GM12878 (cell line): ENCODE results near the gene TWF1. TPM values are rescaled to one million over a fixed set of nuclear protein-coding genes. Genes with fewer than 3 reads are reported as not detected.

Experiments
- ATAC-seq: fragments of 200-7000 bp; cut with Tn5 transposase; 3 replicates; pipeline ENCODE4 v1.9.1; 2020; ENCODE audit warnings: mild to moderate bottlenecking, moderate library complexity
- BruUV-seq: library from RNA; stranded (reverse); fragments of 400-500 nt; replicated peaks from 2 replicates; lab custom pipeline; 2021; lab: Mats Ljungman, UMichigan
- CTCF ChIA-PET: fragments of 300-600 bp; sonication (Branson Sonifier 250); formaldehyde crosslinking; extraction: SDS; loops from one replicate; lab custom pipeline; 2021; ENCODE audit warnings: inconsistent platforms; lab: Yijun Ruan, JAX
- POLR2A ChIA-PET: fragments of 350-600 bp; formaldehyde crosslinking; extraction: SDS; loops from one replicate; lab custom pipeline; 2021; ENCODE audit warnings: inconsistent platforms; lab: Charles Lee
- RAD21 ChIA-PET: fragments of 300-600 bp; sonication (Branson Sonifier 250); formaldehyde crosslinking; loops from one replicate; lab custom pipeline; 2023; ENCODE audit warnings: antibody characterized with exemption; ENCODE audit not compliant: unreplicated experiment; lab: Charles Lee
- SMC1A ChIA-PET: fragments of 300-600 bp; sonication (Branson Sonifier 250); formaldehyde crosslinking; loops from one replicate; lab custom pipeline; 2023; ENCODE audit not compliant: unreplicated experiment, uncharacterized antibody; lab: Charles Lee
- DNase-seq: peaks from one replicate; pipeline ENCODE4 v3.0.0-alpha.2; 2011; ENCODE audit warnings: low read depth, low spot score
- FAIRE-seq: peaks from 3 replicates; lab custom pipeline; 2011; peaks lifted over from hg19 to GRCh38; lab: Jason Lieb, UNC
- H2AFZ ChIP-seq: 2 replicates; pipeline ENCODE4 v1.6.0; 2011; ENCODE audit warnings: low read depth, low read length, control low read depth; ENCODE audit not compliant: control insufficient read depth
- H3K27ac ChIP-seq: 2 replicates; pipeline ENCODE4 v1.5.1; 2011; ENCODE audit warnings: control low read depth; ENCODE audit not compliant: control insufficient read depth, insufficient read depth
- H3K27me3 ChIP-seq, 2 experiments: replicated peaks in 1 of 2; 2 replicates each; pipeline versions ENCODE4 v1.6.0 to v1.6.1; 2011; ENCODE audit warnings: low read length in 1 of 2; ENCODE audit not compliant: control insufficient read depth in 2 of 2, insufficient read depth in 2 of 2
- H3K36me3 ChIP-seq, 2 experiments: 2 replicates each; pipeline ENCODE4 v1.5.1; 2011; ENCODE audit warnings: low read length in 1 of 2; ENCODE audit not compliant: control insufficient read depth in 2 of 2, insufficient read depth in 2 of 2
- H3K4me1 ChIP-seq: 2 replicates; pipeline ENCODE4 v1.6.1; 2011; ENCODE audit warnings: mild to moderate bottlenecking, low read length, moderate library complexity, mixed read lengths; ENCODE audit not compliant: control insufficient read depth, insufficient read depth
- H3K4me2 ChIP-seq: 2 replicates; pipeline ENCODE4 v1.6.0; 2011; ENCODE audit warnings: control low read depth; ENCODE audit not compliant: control insufficient read depth, insufficient read depth
- H3K4me3 ChIP-seq: fragments of 200-600 bp; sonication (generic); 2 replicates; pipeline ENCODE4 v1.5.1; 2016
- H3K79me2 ChIP-seq: 2 replicates; pipeline ENCODE4 v1.6.0; 2011; ENCODE audit warnings: low read length; ENCODE audit not compliant: control insufficient read depth, insufficient read depth
- H3K9ac ChIP-seq: 2 replicates; pipeline ENCODE4 v1.8.0; 2011; ENCODE audit warnings: low read length, control low read depth, mixed read lengths; ENCODE audit not compliant: control insufficient read depth, insufficient read depth
- H3K9me3 ChIP-seq: replicated peaks from 3 replicates; pipeline ENCODE4 v1.5.1; 2011; ENCODE audit warnings: mild to moderate bottlenecking, low read length; ENCODE audit not compliant: control insufficient read depth, insufficient read depth
- H4K20me1 ChIP-seq: 2 replicates; pipeline ENCODE4 v1.6.0; 2011; ENCODE audit not compliant: control insufficient read depth, insufficient read depth
- FOXM1 ChIP-seq: IDR thresholded peaks from 2 replicates; pipeline ENCODE4 v1.6.1; 2012; ENCODE audit warnings: low read depth, mild to moderate bottlenecking, inconsistent platforms, low read length, moderate library complexity
- MXI1 ChIP-seq: fragments of 150-350 bp; IDR thresholded peaks from 2 replicates; pipeline ENCODE4 v1.6.1; 2011; ENCODE audit warnings: low read depth, mild to moderate bottlenecking, inconsistent platforms, low read length, improper control_type of control experiment
- RB1 ChIP-seq: fragments of 450-650 bp; formaldehyde crosslinking; IDR thresholded peaks from 2 replicates; pipeline ENCODE4 v1.6.1; 2017; ENCODE audit warnings: mild to moderate bottlenecking, borderline replicate concordance
- SP1 ChIP-seq: IDR thresholded peaks from one replicate; pipeline ENCODE4 v1.6.1; 2011; ENCODE audit warnings: low read depth, low read length
- WGBS: methylation state at CpG from one replicate; pipeline ENCODE4 v1.1.6; 2016; ENCODE audit warnings: low lambda C conversion rate; ENCODE audit not compliant: insufficient replicate concordance, insufficient coverage; ENCODE audit errors: missing lambda C conversion rate; 5-methylcytosine and 5-hydroxymethylcytosine counted together
- in situ Hi-C: fragments of 300-500 bp; cut with MboI; formaldehyde crosslinking; loops from 9 replicates; pipeline ENCODE4 v1.14.3; 2018; ENCODE audit warnings: mixed read lengths
- intact Hi-C: fragments of 100-400 bp; cut with micrococcal nuclease; formaldehyde crosslinking; loops from one replicate; pipeline ENCODE4 v1.14.2; 2022; ENCODE audit not compliant: unreplicated experiment
- polyA plus RNA-seq, 11 experiments: library from polyadenylated mRNA; depleted of rRNA in 4 of 11; unstranded in 6 of 11; stranded (reverse) in 5 of 11; fragments of >200 nt; fragmentation: Nextera tagmentation in 4 of 11; fragmentation: Illumina TruSeq in 1 of 11; extraction: Ambion mirVana in 4 of 11; extraction: Trizol in 1 of 11; gene quantifications; 1 replicate in 1 of 11; 2 replicates in 10 of 11; pipeline versions ENCODE4 v1.2.1 to v1.2.3, GENCODE V29; 2011 to 2016; ENCODE audit warnings: inconsistent platforms in 2 of 11, missing spikeins in 2 of 11, low read depth in 1 of 11
- total RNA-seq, 4 experiments: library from RNA; depleted of rRNA in 3 of 4; stranded (reverse); fragments of >200 nt in 3 of 4; fragmentation: Illumina TruSeq in 1 of 4; extraction: Trizol in 1 of 4; gene quantifications; 2 replicates each; pipeline versions ENCODE4 v1.2.1 to v1.2.3, GENCODE V29; 2013 to 2021
- TF ChIP-seq, protein P1 (sequence below): fragments of 450-650 bp; IDR thresholded peaks from 2 replicates; pipeline ENCODE4 v1.6.1; 2017; ENCODE audit warnings: antibody characterized with exemption, mild to moderate bottlenecking, moderate library complexity
- TF ChIP-seq, protein P2 (sequence below): fragments of 450-650 bp; IDR thresholded peaks from 2 replicates; pipeline ENCODE4 v1.6.1; 2018; ENCODE audit warnings: borderline replicate concordance, mild to moderate bottlenecking; ENCODE audit not compliant: partially characterized antibody

The TWF1 gene
- total and polyA plus RNA-seq, 10 of the 15 experiments (the other 5 are each of a cell fraction or from before 2014, with no cell fraction given), result 8.7 to 23.5 (median 18.4) TPM

DNA sequence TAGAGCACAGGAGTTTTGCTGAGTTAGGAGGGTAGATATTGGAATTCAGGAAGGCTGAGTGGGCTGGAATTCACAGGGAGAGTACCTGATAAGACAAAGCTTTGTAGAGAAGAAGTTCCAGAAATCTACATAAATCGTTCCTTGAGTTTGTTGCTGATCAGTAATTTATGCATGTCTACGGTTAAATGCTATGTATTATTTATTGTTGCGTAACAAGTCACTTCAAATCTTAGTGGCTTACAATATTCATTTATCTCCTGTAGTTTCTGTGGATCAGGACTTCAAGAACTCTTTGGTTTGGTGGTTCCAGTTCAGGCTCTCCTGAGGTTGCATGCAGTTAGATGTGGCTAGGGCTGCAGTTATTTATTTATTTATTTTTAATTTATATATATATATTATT is 55.3 kb downstream of the TWF1 start:
- Histone ChIP-seq H3K4me3 (no peak overlapping the region), H3K36me3 (peaks cover 0 to 3% of the 10 kb centered on the region in 2 experiments; a peak in 1 of 4 replicates), H3K4me1 (no peaks in the 10 kb centered on the region), H4K20me1 (no peaks in the 10 kb centered on the region), H3K27ac (no peak overlapping the region), H3K27me3 (no peaks in the 10 kb centered on the region), H3K79me2 (peaks cover 7% of the 10 kb centered on the region), H3K4me2 (no peak overlapping the region), H3K9me3 (peaks cover 4% of the 10 kb centered on the region; the same call in 2 of the 3 replicates), H2AFZ (no peak overlapping the region), H3K9ac (no peak overlapping the region)
- FAIRE-seq (no peak), DNase-seq (no peak), ATAC-seq (no peak)
- BruUV-seq, result no TSS peak
- intact Hi-C loops, result no loop called here
- TF ChIP-seq MXI1 (no peak), SP1 (no peak), RB1 (no peak), FOXM1 (no peak)
- TF ChIP-seq, protein P1, sequence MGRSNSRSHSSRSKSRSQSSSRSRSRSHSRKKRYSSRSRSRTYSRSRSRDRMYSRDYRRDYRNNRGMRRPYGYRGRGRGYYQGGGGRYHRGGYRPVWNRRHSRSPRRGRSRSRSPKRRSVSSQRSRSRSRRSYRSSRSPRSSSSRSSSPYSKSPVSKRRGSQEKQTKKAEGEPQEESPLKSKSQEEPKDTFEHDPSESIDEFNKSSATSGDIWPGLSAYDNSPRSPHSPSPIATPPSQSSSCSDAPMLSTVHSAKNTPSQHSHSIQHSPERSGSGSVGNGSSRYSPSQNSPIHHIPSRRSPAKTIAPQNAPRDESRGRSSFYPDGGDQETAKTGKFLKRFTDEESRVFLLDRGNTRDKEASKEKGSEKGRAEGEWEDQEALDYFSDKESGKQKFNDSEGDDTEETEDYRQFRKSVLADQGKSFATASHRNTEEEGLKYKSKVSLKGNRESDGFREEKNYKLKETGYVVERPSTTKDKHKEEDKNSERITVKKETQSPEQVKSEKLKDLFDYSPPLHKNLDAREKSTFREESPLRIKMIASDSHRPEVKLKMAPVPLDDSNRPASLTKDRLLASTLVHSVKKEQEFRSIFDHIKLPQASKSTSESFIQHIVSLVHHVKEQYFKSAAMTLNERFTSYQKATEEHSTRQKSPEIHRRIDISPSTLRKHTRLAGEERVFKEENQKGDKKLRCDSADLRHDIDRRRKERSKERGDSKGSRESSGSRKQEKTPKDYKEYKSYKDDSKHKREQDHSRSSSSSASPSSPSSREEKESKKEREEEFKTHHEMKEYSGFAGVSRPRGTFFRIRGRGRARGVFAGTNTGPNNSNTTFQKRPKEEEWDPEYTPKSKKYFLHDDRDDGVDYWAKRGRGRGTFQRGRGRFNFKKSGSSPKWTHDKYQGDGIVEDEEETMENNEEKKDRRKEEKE, result no peak
- TF ChIP-seq, protein P2, sequence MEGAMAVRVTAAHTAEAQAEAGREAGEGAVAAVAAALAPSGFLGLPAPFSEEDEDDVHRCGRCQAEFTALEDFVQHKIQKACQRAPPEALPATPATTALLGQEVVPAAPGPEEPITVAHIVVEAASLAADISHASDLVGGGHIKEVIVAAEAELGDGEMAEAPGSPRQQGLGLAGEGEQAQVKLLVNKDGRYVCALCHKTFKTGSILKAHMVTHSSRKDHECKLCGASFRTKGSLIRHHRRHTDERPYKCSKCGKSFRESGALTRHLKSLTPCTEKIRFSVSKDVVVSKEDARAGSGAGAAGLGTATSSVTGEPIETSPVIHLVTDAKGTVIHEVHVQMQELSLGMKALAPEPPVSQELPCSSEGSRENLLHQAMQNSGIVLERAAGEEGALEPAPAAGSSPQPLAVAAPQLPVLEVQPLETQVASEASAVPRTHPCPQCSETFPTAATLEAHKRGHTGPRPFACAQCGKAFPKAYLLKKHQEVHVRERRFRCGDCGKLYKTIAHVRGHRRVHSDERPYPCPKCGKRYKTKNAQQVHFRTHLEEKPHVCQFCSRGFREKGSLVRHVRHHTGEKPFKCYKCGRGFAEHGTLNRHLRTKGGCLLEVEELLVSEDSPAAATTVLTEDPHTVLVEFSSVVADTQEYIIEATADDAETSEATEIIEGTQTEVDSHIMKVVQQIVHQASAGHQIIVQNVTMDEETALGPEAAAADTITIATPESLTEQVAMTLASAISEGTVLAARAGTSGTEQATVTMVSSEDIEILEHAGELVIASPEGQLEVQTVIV, result no peak
- ChIA-PET POLR2A (no interaction called here), SMC1A (interaction anchor here (1.8 kb wide), 1 partner anchor 8 kb away, joined by 4 read pairs; the partner anchor contains the start of genes IRAK4 and PUS7L), RAD21 (no interaction called here), CTCF (interaction anchor here (1.7 kb wide), 1 partner anchor 8 kb away, joined by 4 read pairs; the partner anchor contains the start of genes IRAK4 and PUS7L)
- WGBS, result 100% methylated on average over 3 of the region's 3 CpGs
- in situ Hi-C loops, result no loop called here
